SK-N-SH (cell line): Measurements from ENCODE around the gene KIF13A. TPM values are rescaled to one million over a fixed set of nuclear protein-coding genes. Genes with fewer than 3 reads are reported as not detected.

Source experiments
- CTCF ChIA-PET: fragments of 300-600, 350-600 bp; formaldehyde crosslinking; extraction: SDS; loops from one replicate; lab custom pipeline; 2021; lab: Yijun Ruan, JAX
- POLR2A ChIA-PET: fragments of 350-600 bp; sonication (Branson Sonifier 250); formaldehyde crosslinking; extraction: SDS; loops from one replicate; lab custom pipeline; 2020; ENCODE audit warnings: antibody characterized with exemption, inconsistent platforms; lab: Yijun Ruan, JAX
- DNase-seq: peaks from one replicate; pipeline ENCODE4 v3.0.0; 2012
- H2AFZ ChIP-seq: fragments of 200-600 bp; sonication (generic); 2 replicates; pipeline ENCODE4 v1.8.1; 2016; ENCODE audit warnings: antibody characterized with exemption, mild to moderate bottlenecking, low read depth
- H3F3A ChIP-seq: fragments of 200-600 bp; sonication (generic); replicated peaks from 2 replicates; pipeline ENCODE3; 2016; ENCODE audit warnings: antibody characterized with exemption, mild to moderate bottlenecking; ENCODE audit not compliant: insufficient read depth
- H3K27ac ChIP-seq, 2 experiments: fragments of 200-500 bp in 1 of 2; fragments of 200-600 bp in 1 of 2; sonication (Bioruptor generic) in 1 of 2; sonication (generic), shearing (Covaris generic) in 1 of 2; 2 replicates each; pipeline versions ENCODE4 v1.5.1 to v1.6.1; 2014 to 2016; ENCODE audit warnings: low read depth in 2 of 2, inconsistent platforms in 1 of 2, low read length in 1 of 2, mild to moderate bottlenecking in 1 of 2, mixed read lengths in 1 of 2
- H3K27me3 ChIP-seq: fragments of 200-600 bp; sonication (generic), shearing (Covaris generic); 2 replicates; pipeline ENCODE4 v1.6.1; 2016; ENCODE audit warnings: mixed run types; ENCODE audit not compliant: insufficient read depth
- H3K36me3 ChIP-seq, 2 experiments: fragments of 200-500 bp in 1 of 2; fragments of 200-600 bp in 1 of 2; sonication (Bioruptor generic) in 1 of 2; sonication (generic) in 1 of 2; replicated peaks in 1 of 2; 2 replicates each; pipeline versions ENCODE3 to v1.5.1; 2014 to 2016; ENCODE audit warnings: low read length in 1 of 2, mild to moderate bottlenecking in 1 of 2; ENCODE audit not compliant: insufficient read depth in 2 of 2, control insufficient read depth in 1 of 2
- H3K4me1 ChIP-seq, 2 experiments: fragments of 200-500 bp in 1 of 2; fragments of 200-600 bp in 1 of 2; sonication (Bioruptor generic) in 1 of 2; sonication (generic), shearing (Covaris generic) in 1 of 2; 2 replicates each; pipeline versions ENCODE4 v1.5.1 to v1.6.1; 2014 to 2016; ENCODE audit warnings: low read depth in 1 of 2, low read length in 1 of 2, mixed run types in 1 of 2; ENCODE audit not compliant: insufficient read depth in 2 of 2, control insufficient read depth in 1 of 2
- H3K4me2 ChIP-seq: fragments of 200-600 bp; sonication (generic), shearing (Covaris generic); 2 replicates; pipeline ENCODE4 v1.6.1; 2017; ENCODE audit warnings: mixed run types
- H3K4me3 ChIP-seq, 2 experiments: fragments of 200-500 bp in 1 of 2; fragments of 200-600 bp in 1 of 2; sonication (Bioruptor generic) in 1 of 2; sonication (generic), shearing (Covaris generic) in 1 of 2; 2 replicates each; pipeline versions ENCODE4 v1.5.1 to v1.8.1; 2014 to 2016; ENCODE audit warnings: low read depth in 2 of 2, inconsistent platforms in 1 of 2, low read length in 1 of 2, mild to moderate bottlenecking in 1 of 2, mixed read lengths in 1 of 2, moderate library complexity in 1 of 2
- H3K79me2 ChIP-seq: fragments of 200-600 bp; sonication (generic); 2 replicates; pipeline ENCODE4 v1.8.1; 2017; ENCODE audit warnings: mild to moderate bottlenecking; ENCODE audit not compliant: insufficient read depth
- H3K9ac ChIP-seq: fragments of 200-600 bp; sonication (generic); 2 replicates; pipeline ENCODE4 v1.6.1; 2017; ENCODE audit warnings: mixed run types
- H3K9me2 ChIP-seq: fragments of 200-600 bp; sonication (generic); 2 replicates; pipeline ENCODE4 v1.6.1; 2017; ENCODE audit warnings: mixed run types
- H3K9me3 ChIP-seq: fragments of 200-600 bp; sonication (generic); 2 replicates; pipeline ENCODE4 v1.6.1; 2017; ENCODE audit warnings: mixed run types, mild to moderate bottlenecking, moderate library complexity
- H4K20me1 ChIP-seq: fragments of 200-600 bp; sonication (generic); 2 replicates; pipeline ENCODE4 v1.6.1; 2017; ENCODE audit warnings: mild to moderate bottlenecking, mixed run types; ENCODE audit not compliant: insufficient read depth
- CHD2 ChIP-seq: fragments of 150-350 bp; IDR thresholded peaks from 2 replicates; pipeline ENCODE4 v1.6.1; 2018; ENCODE audit warnings: low read length; ENCODE audit not compliant: partially characterized antibody
- EP300 ChIP-seq, 2 experiments: IDR thresholded peaks; 2 replicates each; pipeline versions ENCODE4 v1.4.0 to v1.6.1; 2012; ENCODE audit warnings: borderline replicate concordance in 1 of 2, low read depth in 1 of 2, low read length in 1 of 2
- EZH2phosphoT487 ChIP-seq: fragments of 200-600 bp; sonication (generic); IDR thresholded peaks from 2 replicates; pipeline ENCODE4 v1.6.1; 2017; ENCODE audit warnings: low read depth, mixed run types, mild to moderate bottlenecking, antibody characterized with exemption, moderate library complexity, borderline replicate concordance
- IRF3 ChIP-seq: fragments of 150-350 bp; IDR thresholded peaks from 2 replicates; pipeline ENCODE4 v1.6.1; 2016; ENCODE audit warnings: mild to moderate bottlenecking, low read depth, low read length
- JUND ChIP-seq: IDR thresholded peaks from 2 replicates; pipeline ENCODE4 v1.4.0; 2012
- NFIC ChIP-seq: IDR thresholded peaks from 2 replicates; pipeline ENCODE4 v1.4.0; 2012; ENCODE audit warnings: borderline replicate concordance
- PBX3 ChIP-seq: IDR thresholded peaks from 2 replicates; pipeline ENCODE4; 2012
- REST ChIP-seq: IDR thresholded peaks from 2 replicates; pipeline ENCODE4 v1.6.1; 2012; ENCODE audit warnings: mild to moderate bottlenecking, low read depth, low read length, moderate library complexity
- TCF12 ChIP-seq: IDR thresholded peaks from 2 replicates; pipeline ENCODE4 v1.4.0; 2012
- USF1 ChIP-seq: IDR thresholded peaks from 2 replicates; pipeline ENCODE4 v1.4.0; 2012; ENCODE audit warnings: low read depth, borderline replicate concordance
- USF2 ChIP-seq: fragments of 150-350 bp; IDR thresholded peaks from 2 replicates; pipeline ENCODE4 v1.6.1; 2017; ENCODE audit warnings: antibody characterized with exemption, low read length, low read depth, borderline replicate concordance
- YY1 ChIP-seq: IDR thresholded peaks from 2 replicates; pipeline ENCODE4 v1.4.0; 2012; ENCODE audit warnings: low read depth, mild to moderate bottlenecking
- ZBTB33 ChIP-seq: IDR thresholded peaks from 2 replicates; pipeline ENCODE4 v1.4.0; 2012; ENCODE audit warnings: low read depth, borderline replicate concordance
- WGBS: methylation state at CpG from one replicate; pipeline ENCODE4 v1.1.6; 2017; ENCODE audit warnings: low lambda C conversion rate; 5-methylcytosine and 5-hydroxymethylcytosine counted together
- polyA plus RNA-seq, 3 experiments: library from polyadenylated mRNA; depleted of rRNA; stranded (reverse); fragments of >200 nt; gene quantifications; 2 replicates each; pipeline ENCODE4 v1.2.3, GENCODE V29; 2012

Gene KIF13A
- polyA plus RNA-seq, 1 of the 3 experiments (the other 2 are of a cell fraction): 18.2 TPM

- Histone ChIP-seq H3K9me2 (no peaks in the 10 kb centered on the region), H3K36me3 (no peaks in the 10 kb centered on the region), H3K79me2 (peaks cover 76% of the 10 kb centered on the region), H3K9ac (no peak overlapping the region), H3K27me3 (no peaks in the 10 kb centered on the region), H3K4me2 (no peak overlapping the region), H4K20me1 (no peaks in the 10 kb centered on the region), H2AFZ (no peak overlapping the region), H3F3A (peaks cover 44% of the 10 kb centered on the region), H3K4me1 (peaks cover 3 to 32% of the 10 kb centered on the region in 2 experiments), H3K4me3 (no peak overlapping the region), H3K9me3 (no peaks in the 10 kb centered on the region), H3K27ac (peak overlapping the region in 1 of 2 experiments; percentile 86; a peak in 1 of 4 replicates)
- DNase-seq: no peak
- WGBS: 97% methylated on average over 4 of the region's 4 CpGs
- TF ChIP-seq JUND: no peak
- TF ChIP-seq USF1: no peak
- TF ChIP-seq CHD2: no peak
- no peak for TF ChIP-seq PBX3
- no peak for TF ChIP-seq YY1
- TF ChIP-seq ZBTB33: no peak
- no peak for TF ChIP-seq EP300 (IDR thresholded peaks at IDR 0.05; ENCODE audit: borderline replicate concordance in 1 of 2, low read depth in 1 of 2, low read length in 1 of 2)
- TF ChIP-seq IRF3: no peak
- no peak for TF ChIP-seq TCF12
- ChIA-PET POLR2A (no interaction called here), CTCF (no interaction called here)
Measured at GRCh38 chr6:17908831-17909230, 78.6 kb downstream of the KIF13A start.

GRCh38 chr6:17907406-17908229 is 79.8 kb downstream of the KIF13A start:
- ChIA-PET POLR2A (no interaction called here), CTCF (interaction anchor here (0.7 kb wide), 1 partner anchor 140 kb away, joined by 3 read pairs; no protein-coding TSS in a partner anchor)
- Histone ChIP-seq H3K9me3 (no peaks in the 10 kb centered on the region), H3K9me2 (no peaks in the 10 kb centered on the region), H4K20me1 (no peaks in the 10 kb centered on the region), H2AFZ (no peak overlapping the region), H3K27me3 (no peaks in the 10 kb centered on the region), H3K4me2 (peak overlapping the region; percentile 32; the same call in 1 of the 2 replicates), H3F3A (peaks cover 44% of the 10 kb centered on the region), H3K27ac (peak overlapping the region; percentile 40 to 86), H3K4me1 (peaks cover 3 to 32% of the 10 kb centered on the region in 2 experiments), H3K79me2 (peaks cover 81% of the 10 kb centered on the region), H3K9ac (no peak overlapping the region; the same call in 1 of the 2 replicates), H3K4me3 (no peak overlapping the region), H3K36me3 (no peaks in the 10 kb centered on the region)
- DNase-seq: no peak
- 40% methylated on average over 7 of the region's 7 CpGs for WGBS
- TF ChIP-seq EZH2phosphoT487 (no peak), CHD2 (no peak), NFIC (peak; percentile 28; the same call in 1 of the 2 replicates), USF2 (no peak), REST (peak; percentile 27; the same call in 1 of the 2 replicates)
